Stimulated activated CD8-positive, alpha-beta memory T cell treated with anti-CD3 and anti-CD28 coated beads, Interleukin-4, amount 100 ng/mL, for 24 hours (primary cell): Measurements from ENCODE around the gene BAHCC1.

Source experiments
- DNase-seq: peaks from one replicate; pipeline ENCODE4 v3.0.0-alpha.2; 2020; ENCODE audit warnings: low read depth

BAHCC1 gene

GRCh38 chr17:81480140-81481072 lies 85.1 kb downstream of the BAHCC1 start:
- no peak for DNase-seq

- peak; percentile 30 for DNase-seq
Measured at GRCh38 chr17:81481073-81481799, 86.0 kb downstream of the BAHCC1 start.

- no peak for DNase-seq
Measured at GRCh38 chr17:81481815-81482505, 86.7 kb downstream of the BAHCC1 start.

GRCh38 chr17:81482673-81483072 lies 87.4 kb downstream of the BAHCC1 start:
- DNase-seq, result no peak

GRCh38 chr17:81483085-81483861 lies 88.0 kb downstream of the BAHCC1 start:
- DNase-seq, result no peak

GRCh38 chr17:81483862-81484194 lies 88.6 kb downstream of the BAHCC1 start:
- DNase-seq, result no peak

- DNase-seq, result peak; percentile 84
Measured at GRCh38 chr17:81484195-81484979, 89.1 kb downstream of the BAHCC1 start.

- no peak for DNase-seq
Measured at GRCh38 chr17:81486199-81486810, 91.0 kb downstream of the BAHCC1 start.

- no peak for DNase-seq
Measured at GRCh38 chr17:81487089-81487486, 91.8 kb downstream of the BAHCC1 start.

- DNase-seq, result peak; percentile 71
Measured at GRCh38 chr17:81487487-81488275, 92.4 kb downstream of the BAHCC1 start.

- no peak for DNase-seq
Measured at GRCh38 chr17:81488276-81488860, 93.1 kb downstream of the BAHCC1 start.

GRCh38 chr17:81489012-81489997 lies 94.0 kb downstream of the BAHCC1 start:
- DNase-seq, result no peak

- no peak for DNase-seq
Measured at GRCh38 chr17:81489998-81490992, 95.0 kb downstream of the BAHCC1 start.

GRCh38 chr17:81491181-81491581 lies 95.9 kb downstream of the BAHCC1 start:
- no peak for DNase-seq

GRCh38 chr17:81491761-81492160 lies 96.5 kb downstream of the BAHCC1 start:
- no peak for DNase-seq

GRCh38 chr17:81492202-81492601 lies 96.9 kb downstream of the BAHCC1 start:
- DNase-seq, result no peak

- no peak for DNase-seq
Measured at GRCh38 chr17:81492706-81493105, 97.4 kb downstream of the BAHCC1 start.
